Measurements from ENCODE around the gene IGF2. TPM values are rescaled to one million over a fixed set of nuclear protein-coding genes. Genes with fewer than 3 reads are reported as not detected.

Gene IGF2
- polyA plus RNA-seq, 1 experiment: 20.3 TPM

- CTCF ChIA-PET: interaction anchor here (3.2 to 6.0 kb wide), 2 partner anchors 10 to 328 kb away, joined by 10 to 42 read pairs; no protein-coding TSS in a partner anchor
- no peak for TF ChIP-seq CTCF (IDR thresholded peaks at IDR 0.05; ENCODE audit: insufficient read depth, low read depth, low read length)
- DNase-seq (ENCODE audit: low read depth): no peak
- POLR2A ChIA-PET: no interaction called here
- Histone ChIP-seq H3K4me3 (ENCODE audit: low read depth, low read length) (no peak within 1 kb of the TSS), H3K36me3 (ENCODE audit: control insufficient read depth, insufficient read depth, low read length) (no peaks in the 10 kb centered on the region), H3K27me3 (ENCODE audit: control insufficient read depth, insufficient read depth, low read length) (no peaks in the 10 kb centered on the region)
These were observed 21.6 kb upstream of the IGF2 start, which contains the start of gene INS for GRCh38 chr11:2160736-2161259. Gene INS (minus strand): TSS chr11:2161209. CDS start chr11:2160971, 238 bp downstream.

- Histone ChIP-seq H3K27me3 (ENCODE audit: control insufficient read depth, insufficient read depth, low read length) (no peaks in the 10 kb centered on the region), H3K4me3 (ENCODE audit: low read depth, low read length) (no peak overlapping the region), H3K36me3 (ENCODE audit: control insufficient read depth, insufficient read depth, low read length) (no peaks in the 10 kb centered on the region)
- CTCF ChIA-PET: interaction anchor here (1.3 to 21.8 kb wide), 3 partner anchors 9 to 129 kb away, joined by 4 to 1066 read pairs (median 42); no protein-coding TSS in a partner anchor
- POLR2A ChIA-PET: no interaction called here
- no peak for TF ChIP-seq CTCF (IDR thresholded peaks at IDR 0.05; ENCODE audit: insufficient read depth, low read depth, low read length)
- DNase-seq (ENCODE audit: low read depth): no peak
These were observed 20.6 kb upstream of the IGF2 start for GRCh38 chr11:2159536-2160413.

- POLR2A ChIA-PET: no interaction called here
- Histone ChIP-seq H3K4me3 (ENCODE audit: low read depth, low read length) (no peak overlapping the region), H3K27me3 (ENCODE audit: control insufficient read depth, insufficient read depth, low read length) (no peaks in the 10 kb centered on the region), H3K36me3 (ENCODE audit: control insufficient read depth, insufficient read depth, low read length) (no peaks in the 10 kb centered on the region)
- DNase-seq (ENCODE audit: low read depth): no peak
- TF ChIP-seq CTCF (IDR thresholded peaks at IDR 0.05; ENCODE audit: insufficient read depth, low read depth, low read length): no peak
- CTCF ChIA-PET: interaction anchor here (1.1 to 21.8 kb wide), 2 partner anchors 128 to 465 kb away, joined by 6 to 1066 read pairs; no protein-coding TSS in a partner anchor
These were observed 19.8 kb upstream of the IGF2 start for GRCh38 chr11:2158966-2159365.

- Histone ChIP-seq H3K27me3 (ENCODE audit: control insufficient read depth, insufficient read depth, low read length) (no peaks in the 10 kb centered on the region), H3K4me3 (ENCODE audit: low read depth, low read length) (no peak overlapping the region), H3K36me3 (ENCODE audit: control insufficient read depth, insufficient read depth, low read length) (no peaks in the 10 kb centered on the region)
- TF ChIP-seq CTCF (IDR thresholded peaks at IDR 0.05; ENCODE audit: insufficient read depth, low read depth, low read length): no peak
- POLR2A ChIA-PET: no interaction called here
- no peak for DNase-seq (ENCODE audit: low read depth)
- CTCF ChIA-PET: interaction anchor here (0.6 to 21.8 kb wide), 11 partner anchors 10 to 506 kb away, joined by 3 to 1066 read pairs (median 4); partner anchors contain the start of gene SYT8
These were observed 19.1 kb upstream of the IGF2 start for GRCh38 chr11:2158296-2158737.
